HCEC 1CT (cell line): ENCODE measurements around the gene MAMSTR.

Source experiments
- DNase-seq: peaks from one replicate; pipeline ENCODE4 v3.0.0-alpha.2; 2017

The MAMSTR gene

DNA sequence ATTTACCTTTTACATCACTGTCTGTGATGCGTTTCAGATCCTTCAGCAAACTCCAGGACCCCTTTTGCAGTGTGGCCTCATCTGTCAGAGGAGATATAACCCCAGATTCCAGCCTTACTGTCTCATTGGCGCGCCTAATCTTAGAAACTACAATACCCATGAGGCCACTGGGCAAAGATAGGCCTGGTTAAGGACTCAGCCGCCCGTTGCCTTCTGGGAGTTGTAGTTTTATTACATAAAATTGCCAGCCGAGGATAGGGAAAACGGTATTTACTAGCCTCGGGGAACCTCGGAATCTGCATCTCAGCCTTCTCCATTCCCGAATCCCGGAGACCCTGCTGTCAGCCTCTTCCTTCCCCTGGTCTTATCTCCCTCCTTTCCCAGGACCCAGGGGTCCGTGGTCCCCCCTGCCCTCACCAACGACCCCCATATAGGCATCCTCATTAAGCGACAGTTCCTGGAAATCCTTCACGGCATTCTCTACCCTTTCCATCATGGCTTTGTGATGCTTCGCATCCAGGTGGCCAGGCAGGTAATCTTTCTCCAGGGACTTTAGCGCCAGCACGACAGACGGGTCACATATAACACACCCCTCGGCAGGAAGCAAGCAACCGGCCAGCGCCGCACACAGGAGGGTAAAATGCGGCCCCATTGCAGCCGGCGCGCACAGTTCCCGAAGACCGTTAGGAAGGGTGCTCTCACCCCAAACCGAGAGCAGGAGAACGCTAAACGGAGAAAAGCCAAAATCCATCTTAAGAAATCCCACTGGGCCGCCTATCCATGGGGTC, 25.9 kb upstream of the MAMSTR start:
- DNase-seq = peak; percentile 57

- no peak for DNase-seq
These were observed 22.6 kb upstream of the MAMSTR start for GRCh38 chr19:48742096-48742495.

GRCh38 chr19:48741129-48741999, 21.8 kb upstream of the MAMSTR start:
- no peak for DNase-seq

GRCh38 chr19:48740164-48740972, 20.8 kb upstream of the MAMSTR start, which contains the start of gene RASIP1:
TSS of gene RASIP1 (minus strand) at chr19:48740610. CDS start at chr19:48740282, 328 bp downstream.
- no peak for DNase-seq

DNA sequence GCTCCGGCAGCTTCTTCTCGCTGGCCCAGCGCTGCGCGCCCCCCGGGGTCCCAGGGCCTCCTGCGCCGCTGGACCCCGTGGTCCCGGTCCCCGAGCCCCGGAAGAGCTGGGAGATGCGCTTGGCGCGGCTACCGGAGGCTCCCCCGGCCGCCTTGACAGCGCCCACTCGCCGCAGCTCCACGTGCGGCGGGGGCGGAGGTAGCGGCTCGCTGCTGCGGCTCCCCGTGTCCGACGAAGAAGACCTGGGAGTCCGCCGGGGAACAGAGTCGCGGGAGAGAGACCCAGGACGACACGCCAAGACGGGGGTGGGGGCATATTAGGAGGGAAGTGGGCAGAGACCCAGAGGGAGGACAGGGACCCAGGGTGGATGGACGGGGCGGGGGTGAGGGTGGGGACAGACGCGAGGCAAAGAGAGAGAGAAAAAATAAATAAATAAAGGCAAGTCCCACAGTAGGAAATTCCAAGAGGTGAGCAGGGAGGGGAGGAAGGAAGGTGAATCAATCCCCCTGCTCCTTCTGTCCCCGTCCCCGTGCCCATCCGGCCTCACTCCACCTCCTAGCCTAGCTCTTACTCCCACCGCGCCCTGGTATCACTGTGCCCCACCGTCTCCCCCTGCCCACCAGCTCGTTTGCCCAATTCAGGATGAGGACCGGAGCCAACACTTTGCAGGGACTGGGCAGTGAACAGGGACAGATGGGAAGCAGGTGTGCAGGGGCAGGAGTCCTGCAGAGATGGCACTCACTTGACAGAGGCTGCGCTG, 20.1 kb upstream of the MAMSTR start:
- DNase-seq = no peak

GRCh38 chr19:48738557-48739403, 19.3 kb upstream of the MAMSTR start:
- peak; percentile 73 for DNase-seq

GRCh38 chr19:48737360-48737998, 18.0 kb upstream of the MAMSTR start:
- no peak for DNase-seq

- DNase-seq = no peak
These were observed 15.6 kb upstream of the MAMSTR start for GRCh38 chr19:48735031-48735615.

DNA sequence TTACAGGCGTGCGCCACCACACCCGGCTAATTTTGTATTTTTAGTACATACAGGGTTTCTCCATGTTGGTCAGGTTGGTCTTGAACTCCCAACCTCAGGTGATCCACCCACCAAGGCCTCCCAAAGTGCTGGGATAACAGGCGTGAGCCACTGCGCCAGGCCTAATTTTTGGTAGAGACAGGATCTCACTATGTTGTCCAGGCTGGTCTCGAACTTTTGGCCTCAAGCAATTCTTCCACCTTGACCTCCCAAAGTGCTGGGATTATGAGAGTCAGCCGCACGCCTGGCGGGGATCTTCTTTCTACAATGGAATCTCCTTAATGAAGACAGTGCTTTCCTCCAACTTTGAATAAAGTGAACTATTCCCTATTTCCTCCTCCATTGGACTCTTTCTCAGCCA, 15.1 kb upstream of the MAMSTR start:
- no peak for DNase-seq

GRCh38 chr19:48731452-48731851, 11.9 kb upstream of the MAMSTR start:
- DNase-seq = no peak

GRCh38 chr19:48728911-48729664, 9.6 kb upstream of the MAMSTR start:
- no peak for DNase-seq

- DNase-seq = no peak
These were observed 7.0 kb upstream of the MAMSTR start for GRCh38 chr19:48726556-48726955.

- DNase-seq = peak; percentile 88
These were observed 5.5 kb upstream of the MAMSTR start for GRCh38 chr19:48724796-48725753.

GRCh38 chr19:48722196-48722708, 2.7 kb upstream of the MAMSTR start:
- no peak for DNase-seq

DNA sequence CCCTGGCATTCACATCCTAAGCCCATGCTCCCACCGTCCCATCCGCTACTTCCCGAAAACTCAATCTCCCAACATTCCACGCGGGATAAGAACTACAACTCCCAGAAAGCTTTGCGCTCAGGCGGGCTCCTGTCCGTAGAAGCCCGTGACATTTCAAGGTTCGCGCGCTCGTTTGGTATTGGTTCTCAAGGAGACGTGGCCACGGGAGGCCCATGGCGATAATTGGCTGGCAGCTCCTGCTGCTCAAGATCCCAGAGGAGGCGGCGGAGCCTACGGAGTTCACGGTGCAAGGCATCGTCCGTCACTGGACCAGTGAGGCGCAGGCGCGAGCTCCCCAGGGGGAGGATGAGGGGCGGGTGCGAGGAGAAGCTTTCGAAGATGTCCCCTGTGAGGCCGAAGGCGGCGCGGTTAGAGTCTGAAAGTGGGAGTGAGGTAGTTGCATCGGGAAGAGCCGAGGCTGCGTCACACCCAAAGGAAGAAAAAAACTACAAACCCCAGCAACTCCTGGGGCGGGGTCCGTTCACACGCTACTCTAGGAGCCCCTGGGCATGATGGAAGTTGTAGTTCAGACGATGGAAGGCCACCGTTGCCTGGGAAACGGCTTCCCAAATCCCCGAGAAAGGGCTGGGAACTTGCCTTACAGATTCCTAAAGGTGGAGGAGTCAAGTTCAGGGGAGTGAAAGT, 1.2 kb upstream of the MAMSTR start:
- DNase-seq = peak; percentile 99

DNA sequence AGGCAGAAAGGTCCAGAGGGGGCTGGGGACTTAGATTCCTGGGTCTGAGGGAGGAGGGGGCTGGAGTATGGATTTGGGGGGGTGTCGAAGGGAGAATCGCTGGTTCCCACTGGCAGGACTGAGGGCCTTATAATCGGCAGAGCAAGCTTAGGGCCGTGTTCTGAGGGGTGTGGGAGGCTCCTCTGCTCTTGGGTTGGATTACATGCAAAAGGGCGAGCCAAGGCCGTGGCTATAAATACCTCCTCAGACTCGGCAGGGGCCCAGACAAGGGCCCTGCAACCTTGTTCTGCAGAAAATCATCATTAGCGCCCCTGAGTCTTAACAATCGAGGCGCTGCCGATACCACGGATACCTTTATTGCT, 707 bp upstream of the MAMSTR start:
- DNase-seq = no peak

- no peak for DNase-seq
These were observed 754 bp downstream of the MAMSTR start for GRCh38 chr19:48718711-48719231.
